IMR-90 (cell line): ENCODE results near the gene CARM1.

Experiments used
- BHLHE40 ChIP-seq: fragments of 150-350 bp; IDR thresholded peaks from 2 replicates; pipeline ENCODE4 v1.6.1; 2016; ENCODE audit warnings: mild to moderate bottlenecking, low read depth, low read length
- CEBPB ChIP-seq: IDR thresholded peaks from 2 replicates; pipeline ENCODE4 v1.6.1; 2012; ENCODE audit warnings: low read depth, low read length, improper control_type of control experiment
- CTCF ChIP-seq: conservative IDR thresholded peaks from 2 replicates; pipeline ENCODE4 v1.5.1; 2012; ENCODE audit warnings: mild to moderate bottlenecking, low read depth, low read length, improper control_type of control experiment
- FOS ChIP-seq: fragments of 150-350 bp; IDR thresholded peaks from 2 replicates; pipeline ENCODE4 v1.6.1; 2016; ENCODE audit warnings: low read depth, low read length
- MAZ ChIP-seq: IDR thresholded peaks from 2 replicates; pipeline ENCODE4 v1.6.1; 2012; ENCODE audit warnings: low read depth, mild to moderate bottlenecking, low read length, improper control_type of control experiment, moderate library complexity, borderline replicate concordance
- POLR2A ChIP-seq: IDR thresholded peaks from 2 replicates; pipeline ENCODE4 v1.6.1; 2012; ENCODE audit warnings: mild to moderate bottlenecking, low read depth, low read length
- RAD21 ChIP-seq: IDR thresholded peaks from 2 replicates; pipeline ENCODE4 v1.6.1; 2012; ENCODE audit warnings: low read length, improper control_type of control experiment
- RCOR1 ChIP-seq: IDR thresholded peaks from 2 replicates; pipeline ENCODE4 v1.6.1; 2012; ENCODE audit warnings: mild to moderate bottlenecking, low read length, improper control_type of control experiment; ENCODE audit not compliant: insufficient replicate concordance
- USF2 ChIP-seq: fragments of 150-350 bp; IDR thresholded peaks from 2 replicates; pipeline ENCODE4 v1.6.1; 2017; ENCODE audit warnings: mild to moderate bottlenecking, antibody characterized with exemption, low read length, low read depth

GRCh38 chr19:10918359-10918758 lies 47.0 kb downstream of the CARM1 start:
- TF ChIP-seq MAZ (no peak), CTCF (no peak), POLR2A (no peak), CEBPB (no peak), USF2 (no peak), RCOR1 (no peak), RAD21 (no peak), FOS (no peak), BHLHE40 (no peak)
